ENCODE measurements around the gene GPATCH2.
A peak's percentile ranks its signal among the peaks of the same experiment; 100 is the strongest.
"Not testable (repeated sequence)": the region's sequence is repeated elsewhere in the genome, so short reads cannot be mapped to it uniquely, and the experiment has no call there.

GPATCH2 gene

DNA sequence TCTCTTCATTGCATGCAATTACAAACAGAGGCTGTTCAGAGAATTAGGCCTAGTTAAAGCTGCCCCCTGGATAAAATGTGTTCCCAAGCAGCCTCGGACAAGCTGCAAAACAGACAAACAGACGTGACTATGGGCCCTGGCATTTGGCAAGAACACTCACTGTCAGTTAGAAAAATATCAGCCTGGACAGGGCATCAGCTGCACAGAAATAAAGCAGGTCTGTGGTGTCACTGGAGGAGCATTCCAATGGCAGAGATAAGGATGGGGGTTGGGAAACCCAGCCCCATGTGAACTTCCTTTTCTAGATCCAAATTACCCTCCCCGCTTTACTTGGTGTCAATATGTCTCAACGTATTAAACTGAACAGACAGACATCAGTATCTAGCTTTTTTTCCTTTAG lies 177.1 kb downstream of the GPATCH2 start:
- no peak for DNase-seq

DNA sequence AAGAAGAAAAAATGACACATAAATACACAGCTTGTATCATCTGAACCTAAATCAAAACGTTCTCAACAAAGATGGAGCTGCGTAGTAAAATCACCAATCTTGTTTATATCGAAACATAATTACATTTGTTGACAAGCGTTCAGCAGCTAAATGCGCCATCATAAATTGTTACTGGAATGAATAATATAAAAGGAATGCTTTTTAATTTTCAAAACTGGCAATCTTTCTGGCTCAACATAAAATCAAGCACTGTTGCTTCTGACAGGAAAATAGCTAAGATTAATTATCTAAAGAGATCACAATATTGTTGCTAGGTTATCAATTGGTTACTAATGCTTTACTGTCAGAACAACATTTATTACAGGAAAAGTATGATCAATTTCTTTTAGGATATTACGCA lies 181.5 kb downstream of the GPATCH2 start:
- no peak for DNase-seq

DNA sequence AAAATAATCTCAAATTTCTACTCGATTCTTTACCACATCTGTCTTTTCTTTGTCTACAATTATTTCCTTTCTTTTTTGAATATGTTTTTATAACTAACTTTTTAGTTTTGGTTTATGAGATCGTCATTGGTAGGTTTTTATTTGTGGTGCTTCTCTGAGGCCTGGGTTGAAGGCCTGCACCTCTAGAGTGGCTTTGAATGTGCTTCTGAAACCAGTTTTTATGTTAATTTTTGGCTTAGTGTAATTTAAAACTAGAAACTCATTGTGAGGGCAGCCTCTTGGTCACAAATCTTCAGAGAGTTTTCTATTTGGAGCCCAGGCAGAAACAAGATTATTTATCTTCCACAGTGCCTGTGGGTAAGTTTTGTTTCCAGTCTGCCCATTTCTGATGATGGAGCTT lies 187.0 kb downstream of the GPATCH2 start:
- DNase-seq = no peak

DNA sequence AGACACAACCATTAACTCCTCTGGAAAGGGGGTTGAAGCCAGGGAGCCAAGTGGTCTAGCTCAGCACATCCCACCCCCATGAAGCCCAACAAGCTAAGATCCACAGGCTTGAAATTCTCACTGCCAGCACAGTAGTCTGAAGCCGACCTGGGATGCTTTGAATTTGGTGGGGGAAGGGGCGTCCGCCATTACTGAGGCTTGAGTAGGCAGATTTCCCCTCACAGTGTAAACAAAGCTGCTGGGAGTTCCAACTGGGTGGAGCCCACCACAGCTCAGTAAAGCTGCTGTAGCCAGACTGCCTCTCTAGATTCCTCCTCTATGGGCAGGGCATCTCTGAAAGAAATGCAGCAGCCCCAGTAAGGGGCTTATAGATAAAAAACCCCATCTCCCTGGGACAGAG lies 193.5 kb downstream of the GPATCH2 start:
- DNase-seq = no peak

DNA sequence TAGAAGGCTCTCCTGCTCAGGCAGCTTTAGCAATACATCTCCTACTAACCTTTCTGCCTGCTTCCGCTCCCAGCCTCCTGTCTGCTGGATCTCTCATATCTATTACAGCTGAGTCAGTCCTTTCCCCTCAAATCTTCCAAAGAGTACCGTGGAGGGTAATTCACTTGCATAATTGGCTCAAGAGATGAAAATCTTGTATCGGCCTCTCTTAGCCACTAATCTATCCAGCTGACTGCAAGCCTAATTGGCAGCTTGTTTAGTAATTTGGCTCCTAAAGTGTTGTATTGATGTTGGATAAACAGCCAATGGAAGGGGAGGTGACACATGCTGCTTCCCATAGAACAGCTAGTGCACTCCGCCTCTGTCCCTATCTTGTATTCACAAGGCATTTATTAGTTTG lies 195.7 kb downstream of the GPATCH2 start:
- no peak for DNase-seq

DNA sequence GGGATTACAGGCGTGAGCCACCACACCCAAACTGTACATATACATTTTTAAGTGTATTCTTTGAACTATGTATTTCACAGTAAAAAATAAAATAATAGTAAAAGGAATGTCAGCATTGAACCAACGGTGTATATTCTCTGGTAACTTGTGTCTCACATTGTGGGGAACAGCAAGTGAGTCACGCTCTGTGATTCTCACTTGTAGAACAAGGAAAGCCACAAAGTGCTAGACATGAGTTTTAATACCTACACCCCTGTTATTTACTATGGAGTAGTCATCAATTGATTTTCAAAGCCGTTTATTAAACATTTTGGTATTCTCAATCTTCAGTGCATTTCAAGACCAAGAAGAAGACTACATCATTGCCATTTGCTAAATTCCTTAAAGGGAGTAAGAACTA lies 197.2 kb downstream of the GPATCH2 start:
- DNase-seq = no peak

DNA sequence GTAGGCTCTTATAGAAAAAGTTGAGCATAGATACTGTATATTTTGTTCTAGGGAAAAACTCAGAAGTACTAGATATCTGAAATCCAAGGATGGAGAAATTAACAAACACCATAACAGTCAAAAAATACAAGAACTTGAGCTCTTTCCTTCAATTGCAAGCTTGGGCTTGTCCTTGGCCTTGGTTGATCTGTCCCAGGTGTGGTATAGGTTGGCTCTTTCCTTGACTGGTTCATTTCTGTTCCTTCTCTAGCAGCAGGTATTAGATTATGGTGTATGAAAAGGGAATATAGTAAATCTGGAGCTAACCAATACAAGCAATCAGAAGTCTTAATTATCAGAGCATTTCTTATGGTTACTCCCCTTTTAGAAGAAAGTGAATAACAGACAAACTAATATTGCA lies 198.6 kb downstream of the GPATCH2 start:
- no peak for DNase-seq

DNA sequence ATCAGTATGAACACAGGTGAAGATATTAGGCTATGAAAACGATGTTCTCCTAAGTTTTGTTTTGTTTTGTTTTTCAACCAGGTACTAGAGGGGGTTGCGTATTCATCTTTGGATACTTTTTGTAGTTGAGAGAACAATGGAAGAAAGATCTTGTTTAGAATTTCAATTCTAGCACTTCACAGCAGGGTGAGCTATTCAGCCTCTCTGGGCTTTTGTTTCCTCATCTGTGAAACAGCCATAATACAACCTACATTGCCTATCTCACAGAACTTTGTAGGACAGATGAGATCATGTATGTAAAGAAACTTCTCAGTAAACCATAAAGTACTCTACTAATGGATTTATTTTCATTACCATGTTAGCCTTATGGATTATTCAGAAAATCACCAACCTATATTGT lies 199.5 kb downstream of the GPATCH2 start:
- no peak for DNase-seq

DNA sequence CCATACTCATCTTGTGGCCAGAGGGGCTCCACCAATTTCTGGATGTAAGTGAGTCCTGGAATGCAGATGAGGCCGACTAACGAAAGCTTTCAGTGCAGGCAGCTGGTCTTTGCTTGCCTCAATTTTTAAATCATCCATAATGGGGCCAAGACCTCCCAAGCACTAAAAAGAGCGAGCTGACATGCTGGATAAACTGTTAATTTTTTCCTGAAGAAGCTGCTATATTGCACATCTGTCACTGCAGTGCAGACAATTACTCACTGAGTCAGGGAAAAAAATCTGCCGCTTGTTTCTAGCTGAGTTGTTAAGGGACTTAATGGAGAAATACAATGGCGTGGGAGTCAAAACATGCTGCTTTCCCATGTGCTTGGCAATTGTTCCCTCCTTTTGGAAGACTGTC lies 205.5 kb downstream of the GPATCH2 start:
- peak in 7 of 56 donors; percentile 3 to 31 (median 6) for DNase-seq

DNA sequence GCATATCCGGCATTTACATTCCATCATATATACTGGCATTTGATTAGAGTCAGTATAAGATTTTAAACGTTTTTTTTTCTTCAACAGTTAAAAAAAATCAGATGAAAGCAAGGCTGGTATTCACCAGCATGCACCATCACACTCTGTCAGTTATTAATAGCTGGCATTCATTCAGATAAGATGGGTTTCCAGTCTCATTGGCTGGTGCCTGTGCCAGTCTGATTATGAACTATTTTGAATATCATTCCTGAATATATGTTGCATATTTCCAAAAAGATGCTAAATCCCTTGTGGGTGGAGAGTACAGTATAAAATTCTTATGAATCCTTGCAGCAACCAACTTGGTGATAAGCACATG lies 211.7 kb downstream of the GPATCH2 start:
- no peak for DNase-seq

DNA sequence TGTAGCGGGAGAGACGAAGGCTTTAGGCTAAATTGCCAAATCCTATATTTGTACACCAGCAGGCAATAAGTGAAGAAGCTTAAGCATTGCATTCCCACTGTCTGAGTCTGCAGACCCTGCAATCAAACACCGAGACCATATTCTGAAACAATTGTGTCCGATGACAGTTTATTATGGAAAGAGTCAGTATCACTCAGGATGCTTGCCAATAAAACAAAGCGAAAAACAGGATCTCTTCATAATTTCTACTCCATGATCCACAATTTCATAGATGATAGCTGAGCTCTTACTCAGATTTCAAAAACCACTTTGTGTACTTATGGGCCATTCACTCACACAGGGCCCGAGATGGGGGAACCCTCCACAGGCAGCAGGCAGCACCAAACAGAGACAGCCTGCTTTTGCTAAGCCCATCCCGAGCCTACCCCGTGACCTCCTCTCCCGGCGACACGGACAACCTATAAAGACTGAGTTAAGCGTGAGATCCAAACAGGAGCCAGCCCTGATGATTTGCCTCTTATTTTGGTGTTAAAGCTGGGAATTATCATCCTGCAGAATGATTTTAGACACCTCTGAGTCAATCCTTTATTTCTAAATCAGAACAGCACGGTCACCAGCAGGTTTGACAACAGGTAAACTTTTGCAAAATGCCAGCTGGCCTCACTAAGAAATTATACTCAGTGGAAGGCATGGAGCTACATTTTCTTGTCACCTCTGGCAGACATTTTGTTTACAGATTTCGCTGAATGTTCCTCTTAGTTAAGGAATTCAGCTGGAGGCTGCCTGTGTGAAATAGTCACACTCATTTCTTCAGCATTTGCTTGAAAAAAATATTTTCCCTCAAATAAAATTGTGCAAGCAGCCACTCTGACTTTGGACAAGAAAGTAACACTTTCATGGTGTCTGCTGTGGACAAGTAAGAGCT lies 212.4 kb downstream of the GPATCH2 start:
- no peak for DNase-seq

DNA sequence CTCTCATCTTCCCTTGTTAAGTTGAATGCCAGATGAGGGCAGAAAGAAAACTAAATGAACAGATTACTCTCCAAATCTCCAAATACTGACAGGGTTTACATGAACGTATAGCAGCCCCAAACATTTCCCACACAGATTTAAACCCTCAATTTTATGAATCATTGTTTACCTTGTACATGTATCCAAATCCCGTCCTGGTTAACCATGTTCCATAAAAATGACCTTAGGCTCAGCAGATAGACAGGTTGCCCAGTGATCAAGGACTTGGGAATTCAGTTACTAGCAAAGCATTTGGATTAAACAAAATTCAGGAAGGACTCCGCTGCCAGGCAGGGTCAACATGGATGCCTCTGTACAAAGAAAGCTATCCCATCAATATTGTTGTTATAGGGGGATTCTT lies 213.5 kb downstream of the GPATCH2 start:
- no peak for DNase-seq

DNA sequence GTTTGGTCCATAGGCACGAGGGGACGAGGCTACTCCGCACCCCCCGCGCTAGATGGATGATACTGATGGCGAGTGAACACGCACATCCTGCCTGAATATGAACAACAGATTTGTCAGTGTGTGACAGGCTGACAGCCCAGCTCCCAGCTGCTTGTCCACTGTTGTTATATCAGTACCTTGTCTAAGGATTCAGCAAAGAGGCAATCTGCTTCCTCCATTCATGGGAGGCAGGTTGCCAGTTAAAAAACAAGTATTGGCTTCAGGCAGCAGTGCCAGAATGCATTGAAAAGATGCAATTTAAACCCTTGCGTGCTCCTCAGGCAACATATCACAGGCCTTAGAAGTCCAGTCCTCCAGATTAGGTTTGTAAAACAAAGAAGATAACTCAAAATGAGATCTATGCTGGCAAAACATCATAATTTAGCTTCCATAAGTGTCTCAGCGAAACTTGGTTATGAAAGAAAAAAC lies 223.3 kb downstream of the GPATCH2 start:
- DNase-seq = no peak

DNA sequence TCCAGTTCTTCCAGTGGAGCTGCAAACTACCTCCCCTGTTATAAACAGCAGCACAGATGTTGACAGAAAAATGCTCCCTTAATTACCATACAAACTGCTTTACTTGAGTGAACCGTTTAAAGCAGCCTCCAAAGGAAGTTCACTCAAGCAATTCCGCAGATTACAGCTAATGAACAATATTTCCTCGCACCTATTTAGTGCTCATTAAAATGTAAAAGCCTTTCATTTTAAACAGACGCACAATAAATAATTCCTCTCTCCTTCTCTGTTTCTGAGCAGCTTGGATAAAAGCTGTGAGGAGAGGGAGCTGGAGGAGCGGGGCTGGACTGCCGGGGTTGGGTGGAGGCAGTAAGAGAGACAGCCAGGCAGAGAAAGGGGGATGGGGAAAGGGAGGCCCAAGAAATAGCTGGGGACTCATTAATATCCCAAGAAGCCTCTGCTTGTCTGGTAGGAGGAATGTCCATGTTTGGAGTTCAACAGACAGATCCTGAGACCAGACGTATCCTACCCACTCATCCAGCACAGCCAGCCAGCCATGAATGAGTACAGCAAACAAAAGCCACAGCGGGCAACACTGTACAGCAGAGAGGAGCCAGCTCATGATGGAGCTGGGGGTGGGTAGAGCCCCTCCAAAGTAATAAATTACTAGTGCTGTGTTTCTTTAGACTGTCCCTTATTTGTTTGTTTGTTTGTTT lies 227.7 kb downstream of the GPATCH2 start:
- no peak for DNase-seq

DNA sequence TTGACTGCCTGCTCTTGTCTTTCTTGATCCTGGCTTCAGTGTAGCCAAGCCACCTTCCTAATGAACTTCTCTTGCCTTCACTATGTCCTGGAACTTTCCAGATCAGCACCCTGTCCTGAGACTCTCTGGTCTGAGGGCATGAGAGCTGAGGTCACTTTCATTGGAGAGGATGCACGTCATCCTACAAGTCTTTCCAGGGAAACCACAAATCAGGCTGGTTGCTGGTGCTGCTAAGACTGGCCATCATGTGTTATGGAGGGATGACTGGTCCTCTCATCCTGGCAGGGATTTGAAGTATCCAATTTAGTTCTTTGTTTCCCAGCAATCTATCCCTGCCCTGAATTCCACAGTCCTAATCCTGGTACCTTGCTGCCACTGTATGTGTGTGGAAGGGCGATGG lies 228.6 kb downstream of the GPATCH2 start:
- DNase-seq = no peak

DNA sequence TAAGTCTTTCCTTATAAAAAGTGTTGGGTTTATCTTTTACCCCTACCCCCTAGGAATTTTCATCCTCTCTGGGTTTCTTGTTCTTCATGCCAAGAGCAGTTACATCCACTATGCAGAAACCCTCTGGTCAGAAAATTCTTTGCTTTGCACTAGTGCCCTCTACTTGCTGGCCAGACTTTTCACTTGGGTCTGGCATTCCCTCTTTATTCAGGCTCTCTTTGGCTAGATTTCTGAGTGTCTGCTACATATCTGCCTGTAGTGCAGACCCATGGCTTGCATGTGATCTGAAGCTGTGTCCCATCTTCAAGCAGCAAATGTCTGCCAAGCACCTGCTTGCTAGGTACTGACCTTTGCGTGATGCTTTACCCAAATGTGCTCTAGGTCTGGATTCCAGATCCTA lies 237.0 kb downstream of the GPATCH2 start:
- peak in 3 of 56 donors; percentile 8 to 25 (median 20) for DNase-seq

DNA sequence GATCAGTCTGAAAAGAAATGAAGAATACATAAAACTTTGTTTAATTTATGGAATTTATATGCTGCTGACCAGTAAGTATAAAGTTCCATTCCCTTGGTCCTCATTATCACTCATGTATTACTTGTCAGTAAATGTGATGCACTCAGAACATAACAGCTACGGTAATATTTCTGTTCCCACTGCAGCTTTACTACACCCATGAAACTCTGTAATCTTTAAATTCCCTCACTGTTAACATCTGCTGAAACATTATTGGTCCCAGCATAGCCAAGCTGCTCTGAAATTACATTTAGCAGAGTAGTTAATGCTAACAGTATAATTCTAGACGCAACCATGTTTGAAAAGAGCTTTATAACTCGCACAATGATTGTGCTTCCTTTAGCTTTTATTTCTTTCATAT lies 238.4 kb downstream of the GPATCH2 start:
- no peak for DNase-seq

DNA sequence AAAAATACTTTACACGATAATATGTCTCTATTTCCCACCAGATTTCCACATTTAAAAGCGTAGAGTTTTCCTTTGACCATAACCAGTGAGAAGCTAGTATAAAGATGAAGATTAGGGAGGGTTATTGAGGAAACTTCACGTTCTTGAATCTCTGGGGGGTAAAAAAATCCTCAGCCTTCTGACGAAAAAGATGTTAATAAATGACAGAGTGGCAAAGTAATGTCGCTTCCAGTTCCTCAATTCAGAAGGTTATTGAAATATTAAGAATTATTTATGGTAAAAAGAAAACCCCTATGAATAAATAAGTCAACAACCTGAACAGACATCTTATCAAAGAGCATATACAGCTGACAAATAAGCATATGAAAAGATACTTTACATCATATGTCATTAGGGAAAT lies 241.0 kb downstream of the GPATCH2 start:
- no peak for DNase-seq

DNA sequence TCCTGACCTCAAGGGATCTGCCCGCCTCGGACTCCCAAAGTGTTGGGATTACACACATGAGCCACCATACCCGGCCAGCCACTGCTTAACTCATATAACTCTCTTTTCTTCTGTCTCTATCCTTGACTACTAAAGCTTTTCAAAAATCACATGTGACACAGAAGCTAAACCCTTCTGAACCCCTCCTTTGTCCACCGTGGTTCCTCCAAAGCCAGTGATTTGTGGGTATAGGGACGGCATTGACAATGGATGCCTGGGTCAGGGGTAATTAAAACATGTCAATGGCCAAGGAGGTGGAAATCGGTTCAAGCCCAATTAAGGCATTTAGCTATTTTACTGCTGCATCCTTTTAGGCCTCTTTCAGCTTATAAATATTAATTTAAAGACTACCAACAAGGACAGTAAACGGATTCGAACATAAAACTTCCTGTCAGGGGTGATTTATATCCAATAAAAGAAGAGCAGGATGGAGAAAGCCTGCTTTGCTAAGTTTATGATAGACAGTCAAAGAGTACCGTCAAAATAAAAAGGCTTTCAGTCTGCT lies 242.3 kb downstream of the GPATCH2 start:
- no peak for DNase-seq

DNA sequence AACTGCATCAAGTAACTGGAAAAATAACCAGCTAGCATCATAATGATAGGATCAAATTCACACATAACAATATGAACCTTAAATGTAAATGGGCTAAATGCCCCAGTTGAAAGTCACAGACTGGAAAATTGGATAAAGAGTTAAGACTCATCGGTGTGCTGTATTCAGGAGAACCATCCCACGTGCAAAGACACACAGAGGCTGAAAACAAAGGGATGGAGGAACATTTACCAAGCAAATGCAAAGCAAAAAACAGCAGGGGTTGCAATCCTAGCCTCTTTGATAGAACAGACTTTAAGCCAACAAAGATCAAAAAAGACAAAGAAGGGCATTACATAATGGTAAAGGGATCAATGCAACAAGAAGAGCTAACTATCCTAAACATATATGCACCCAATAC lies 249.1 kb downstream of the GPATCH2 start:
- not testable (repeated sequence) for DNase-seq

DNA sequence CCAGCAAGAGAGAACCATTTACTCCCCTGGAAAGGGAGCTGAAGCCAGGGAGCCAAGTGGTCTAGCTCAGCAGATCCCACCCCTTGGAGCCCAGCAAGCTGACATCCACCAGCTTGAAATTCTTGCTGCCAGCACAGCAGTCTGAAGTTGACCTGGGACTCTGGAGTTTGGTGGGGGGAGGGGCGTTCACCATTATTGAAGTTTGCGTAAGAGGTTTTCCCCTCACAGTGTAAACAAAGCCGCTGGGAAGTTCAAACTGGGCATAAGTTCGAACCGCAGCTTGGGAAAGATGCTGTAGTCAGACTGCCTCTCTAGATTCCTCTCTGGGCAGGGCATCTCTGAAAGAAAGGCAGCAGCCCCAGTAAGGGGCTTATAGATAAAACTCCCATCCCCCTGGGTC lies 251.1 kb downstream of the GPATCH2 start:
- not testable (repeated sequence) for DNase-seq

DNA sequence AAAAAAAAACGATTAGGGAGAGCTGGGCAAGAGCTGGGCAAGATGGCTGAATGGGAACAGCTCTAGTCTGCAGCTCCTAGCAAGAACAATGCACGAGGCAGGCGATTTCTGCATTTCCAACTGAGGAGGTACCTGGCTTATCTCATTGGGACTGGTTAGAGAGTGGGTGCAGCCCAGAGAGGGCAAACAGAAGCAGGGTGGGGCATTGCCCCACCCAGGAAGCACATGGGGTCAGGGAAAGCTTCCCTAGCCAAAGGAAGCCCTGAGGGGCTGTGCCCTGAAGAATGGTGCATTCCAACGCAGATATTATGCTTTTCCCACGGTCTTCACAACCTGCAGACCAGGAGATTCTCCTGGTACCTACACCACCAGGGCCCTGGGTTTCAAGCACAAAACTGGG lies 251.6 kb downstream of the GPATCH2 start:
- no peak for DNase-seq
